T47D (cell line): Measurements from ENCODE around the gene TMEM91.
"Not testable (repeated sequence)": the region's sequence is repeated elsewhere in the genome, so short reads cannot be mapped to it uniquely, and the experiment has no call there.

Experiments
- DNase-seq, 2 experiments: peaks; one replicate each; pipeline versions ENCODE4 v3.0.0 to v3.0.0-alpha.2; 2011 to 2012; ENCODE audit warnings: low read depth in 1 of 2, low spot score in 1 of 2
- JUND ChIP-seq: IDR thresholded peaks from 2 replicates; pipeline ENCODE4 v1.6.1; 2012; ENCODE audit warnings: low read depth
- in situ Hi-C: cut with HindIII; loops from 2 replicates; pipeline ENCODE4 v1.10.0; 2016; ENCODE audit warnings: low sequenced_read_pairs, low pct_unique_long_range_greater_than_20kb

Gene TMEM91

GRCh38 chr19:41372501-41372900 is 3.8 kb upstream of the TMEM91 start:
- no peak for DNase-seq
- in situ Hi-C loops, result no loop called here
- no peak for TF ChIP-seq JUND

DNA sequence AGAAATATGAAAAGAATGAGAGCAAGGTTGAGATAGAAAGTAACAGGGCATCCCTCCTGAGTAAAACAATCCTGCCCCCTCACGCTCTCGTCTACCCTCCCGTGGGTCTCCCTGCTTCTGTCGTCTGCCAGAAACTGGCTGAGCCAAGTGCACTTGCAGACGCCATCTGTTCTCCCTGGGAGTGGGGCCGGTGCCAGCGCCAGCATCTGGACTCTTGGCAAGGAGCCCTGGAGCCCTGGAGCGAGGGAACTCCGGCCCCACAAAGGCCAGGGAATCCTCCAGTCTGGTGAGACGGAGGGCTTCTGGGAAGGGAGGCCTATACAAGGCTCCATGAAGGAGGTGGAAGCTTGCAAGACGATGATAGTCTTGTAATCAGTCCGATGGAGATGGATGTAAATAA is 2.3 kb upstream of the TMEM91 start:
- in situ Hi-C loops, result no loop called here
- no peak for TF ChIP-seq JUND
- no peak for DNase-seq

DNA sequence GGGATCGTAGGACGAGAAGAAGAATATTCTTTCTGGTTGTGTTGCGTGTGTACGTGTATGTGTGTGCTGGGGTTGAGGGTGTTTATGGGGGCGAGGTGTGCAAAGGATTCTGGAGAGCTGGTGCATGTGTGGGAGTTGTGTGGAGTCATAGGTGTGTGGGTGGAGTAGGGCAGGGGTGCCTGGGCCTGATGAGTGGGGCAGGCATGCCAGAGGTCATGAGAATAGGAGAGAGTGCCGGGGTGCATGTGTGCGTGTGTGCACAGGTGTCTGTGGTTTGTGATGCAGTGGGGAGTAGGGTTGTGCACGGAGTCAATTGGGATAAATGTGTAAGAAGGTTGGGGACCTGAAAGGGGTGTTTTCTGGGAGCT is 649 bp downstream of the TMEM91 start:
- no peak for DNase-seq
- in situ Hi-C loops, result no loop called here
- TF ChIP-seq JUND, result no peak

GRCh38 chr19:41377977-41378709 is 1.8 kb downstream of the TMEM91 start:
- in situ Hi-C loops, result no loop called here
- DNase-seq, result no peak
- no peak for TF ChIP-seq JUND

- in situ Hi-C loops, result not testable (repeated sequence)
These were observed 5.2 kb downstream of the TMEM91 start for GRCh38 chr19:41381536-41381935.

GRCh38 chr19:41384351-41384750 is 8.0 kb downstream of the TMEM91 start:
- in situ Hi-C loops, result no loop called here
- no peak for DNase-seq
- TF ChIP-seq JUND, result no peak

More at GRCh38 chr19:41381536-41381935, 5.2 kb downstream of the TMEM91 start:
- DNase-seq, result not testable (repeated sequence)

- DNase-seq, result no peak
- in situ Hi-C loops, result no loop called here
- no peak for TF ChIP-seq JUND
These were observed 10.1 kb downstream of the TMEM91 start for GRCh38 chr19:41386442-41386841.

DNA sequence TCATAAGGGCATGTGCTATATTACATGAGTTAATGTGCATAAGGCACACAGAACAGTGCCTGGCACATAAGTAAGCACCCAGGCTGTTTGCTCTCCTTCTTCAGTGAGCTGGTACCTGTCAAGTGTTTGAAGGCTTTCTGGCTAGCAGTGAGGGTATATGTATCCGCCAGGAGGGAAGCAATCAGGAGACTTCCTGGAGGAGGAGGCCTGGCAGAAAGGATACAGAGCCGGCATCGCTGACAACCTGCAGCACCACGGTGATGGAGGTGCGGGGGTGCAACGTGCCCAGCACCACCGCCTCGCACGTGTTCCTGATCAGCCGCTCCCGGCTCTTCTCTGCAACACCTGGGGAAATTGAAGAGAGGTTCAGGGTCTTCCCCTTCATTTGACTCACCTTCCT is 15.3 kb downstream of the TMEM91 start:
- in situ Hi-C loops, result no loop called here
- TF ChIP-seq JUND, result no peak
- no peak for DNase-seq

DNA sequence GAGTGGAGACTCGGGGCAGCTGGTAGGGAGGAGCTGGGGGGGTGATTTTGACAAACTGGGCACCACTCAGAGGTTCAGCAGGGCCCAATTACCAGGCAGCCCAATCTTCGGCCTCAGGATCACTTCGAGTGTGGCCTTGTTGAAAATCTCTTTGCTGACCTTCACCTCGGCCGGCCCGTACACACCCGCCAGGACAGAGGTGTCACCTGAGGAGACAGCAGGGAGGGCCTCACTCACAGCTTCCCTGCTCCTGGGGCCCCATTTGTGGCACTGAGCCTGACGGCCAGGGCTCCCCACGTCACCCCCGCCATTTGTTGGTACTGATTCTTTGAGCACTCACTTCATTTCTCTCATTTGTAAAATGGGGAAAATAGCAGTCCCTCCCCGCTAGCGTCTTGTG is 16.4 kb downstream of the TMEM91 start:
- in situ Hi-C loops, result no loop called here
- DNase-seq, result no peak
- no peak for TF ChIP-seq JUND

GRCh38 chr19:41395355-41395754 is 19.0 kb downstream of the TMEM91 start:
- no peak for TF ChIP-seq JUND
- no peak for DNase-seq
- in situ Hi-C loops, result no loop called here

DNA sequence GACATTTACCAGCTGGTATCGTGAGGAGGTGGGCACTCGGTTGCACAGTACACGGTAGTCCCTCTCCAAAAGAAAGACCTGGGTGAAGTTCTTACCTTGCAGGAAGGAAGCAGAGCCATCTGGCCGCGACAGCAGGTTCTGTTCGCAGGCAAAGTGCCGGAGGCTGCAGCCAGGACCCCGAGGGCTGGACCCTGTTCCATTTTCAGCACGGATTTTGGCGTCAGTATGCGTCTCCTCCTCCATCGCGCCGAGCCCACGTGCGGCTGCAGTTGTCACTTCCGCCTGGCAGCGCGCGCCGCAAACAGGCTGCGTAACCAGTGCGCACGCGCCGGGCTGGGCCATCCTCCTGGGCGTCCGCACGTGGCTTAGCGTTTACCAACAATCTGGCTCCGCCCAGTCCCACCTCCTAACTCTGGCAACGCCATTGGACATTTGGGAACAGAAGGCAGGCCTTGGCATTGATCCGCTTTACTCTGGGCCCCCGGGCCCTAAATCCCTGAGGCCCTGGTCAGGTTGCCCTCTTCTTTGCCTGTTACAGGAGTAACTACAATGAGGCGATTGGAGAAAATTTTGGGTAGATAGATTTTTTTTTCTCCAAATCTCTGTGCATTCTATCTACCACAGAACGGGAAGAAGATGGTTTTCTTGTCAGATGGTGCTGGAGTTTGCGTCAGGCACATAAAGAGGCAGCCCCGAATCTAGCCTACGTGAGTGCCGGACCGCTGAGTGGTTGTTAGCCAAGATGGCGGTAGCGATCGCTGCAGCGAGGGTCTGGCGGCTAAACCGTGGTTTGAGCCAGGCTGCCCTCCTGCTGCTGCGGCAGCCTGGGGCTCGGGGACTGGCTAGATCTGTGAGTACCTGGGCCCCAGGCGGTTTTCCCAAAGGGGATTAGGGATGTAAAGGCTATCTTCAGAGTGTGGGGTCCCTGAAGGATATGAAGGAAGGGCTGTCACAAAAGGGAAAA is 21.0 kb downstream of the TMEM91 start, which contains the start of the genes BCKDHA and EXOSC5:
BCKDHA (plus strand) TSS at position 733 of the 964 bp plus-strand sequence; CDS start at position 743, 10 bp downstream.
EXOSC5 (minus strand) TSS at position 274 of the 964 bp plus-strand sequence; CDS start at position 243, 31 bp downstream.
- TF ChIP-seq JUND, result no peak
- in situ Hi-C loops, result no loop called here
- DNase-seq, result peak; percentile 85 to 99

DNA sequence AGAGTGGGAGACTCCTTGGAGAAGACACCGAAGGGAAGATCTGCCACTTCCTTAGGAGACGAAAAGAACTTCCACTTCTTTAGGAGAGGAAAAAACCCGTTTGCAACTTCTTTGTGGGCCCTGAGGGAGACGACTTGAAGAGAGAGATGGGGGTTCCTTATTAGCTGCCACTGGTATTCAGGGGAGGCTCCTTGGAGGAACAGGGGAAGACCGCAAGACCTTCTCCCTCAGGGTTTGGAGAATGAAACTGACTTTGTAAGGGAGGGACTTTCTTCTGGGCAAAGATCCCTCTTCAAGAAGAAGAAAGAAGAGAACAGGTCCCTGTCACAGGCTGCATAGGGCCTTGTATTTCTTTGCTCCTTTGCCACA is 21.7 kb downstream of the TMEM91 start:
- DNase-seq, result no peak
- no peak for TF ChIP-seq JUND
- in situ Hi-C loops, result no loop called here

GRCh38 chr19:41398598-41398997 is 22.3 kb downstream of the TMEM91 start:
- in situ Hi-C loops, result no loop called here
- DNase-seq, result no peak
- TF ChIP-seq JUND, result no peak
